ENCODE data around the gene TPI1.

- TF ChIP-seq CTCF (IDR thresholded peaks at IDR 0.05) (no peak), POLR2A (IDR thresholded peaks at IDR 0.05) (no peak)
Observed at GRCh38 chr12:6818645-6819044, 48.7 kb upstream of the TPI1 start.

Measured in right lobe of liver (tissue), 4 donors.